ENCODE results near the gene PCDHB12.
"Not testable (repeated sequence)": the region's sequence is repeated elsewhere in the genome, so short reads cannot be mapped to it uniquely, and the experiment has no call there.

PCDHB12 gene

DNA sequence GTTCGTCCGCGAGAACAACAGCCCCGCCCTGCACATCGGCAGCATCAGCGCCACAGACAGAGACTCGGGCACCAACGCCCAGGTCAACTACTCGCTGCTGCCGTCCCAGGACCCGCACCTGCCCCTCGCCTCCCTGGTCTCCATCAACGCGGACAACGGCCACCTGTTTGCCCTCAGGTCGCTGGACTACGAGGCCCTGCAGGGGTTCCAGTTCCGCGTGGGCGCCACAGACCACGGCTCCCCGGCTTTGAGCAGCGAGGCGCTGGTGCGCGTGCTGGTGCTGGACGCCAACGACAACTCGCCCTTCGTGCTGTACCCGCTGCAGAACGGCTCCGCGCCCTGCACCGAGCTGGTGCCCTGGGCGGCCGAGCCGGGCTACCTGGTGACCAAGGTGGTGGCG is 1.8 kb downstream of the PCDHB12 start:
- not testable (repeated sequence) for DNase-seq (ENCODE audit: low read depth)

- not testable (repeated sequence) for DNase-seq (ENCODE audit: low read depth)
Measured at GRCh38 chr5:141210849-141211248, 2.3 kb downstream of the PCDHB12 start.

- DNase-seq (ENCODE audit: low read depth), result peak; percentile 19
Measured at GRCh38 chr5:141213656-141214339, 5.3 kb downstream of the PCDHB12 start, which contains the start of gene PCDHB13. Gene PCDHB13, plus strand, starts transcription at chr5:141213919. Its CDS starts 205 bp downstream, at chr5:141214124.

GRCh38 chr5:141214583-141214982 is 6.1 kb downstream of the PCDHB12 start:
- not testable (repeated sequence) for DNase-seq (ENCODE audit: low read depth)

- not testable (repeated sequence) for DNase-seq (ENCODE audit: low read depth)
Measured at GRCh38 chr5:141215504-141215903, 7.0 kb downstream of the PCDHB12 start.

- DNase-seq (ENCODE audit: low read depth), result not testable (repeated sequence)
Measured at GRCh38 chr5:141216035-141216434, 7.5 kb downstream of the PCDHB12 start.

DNA sequence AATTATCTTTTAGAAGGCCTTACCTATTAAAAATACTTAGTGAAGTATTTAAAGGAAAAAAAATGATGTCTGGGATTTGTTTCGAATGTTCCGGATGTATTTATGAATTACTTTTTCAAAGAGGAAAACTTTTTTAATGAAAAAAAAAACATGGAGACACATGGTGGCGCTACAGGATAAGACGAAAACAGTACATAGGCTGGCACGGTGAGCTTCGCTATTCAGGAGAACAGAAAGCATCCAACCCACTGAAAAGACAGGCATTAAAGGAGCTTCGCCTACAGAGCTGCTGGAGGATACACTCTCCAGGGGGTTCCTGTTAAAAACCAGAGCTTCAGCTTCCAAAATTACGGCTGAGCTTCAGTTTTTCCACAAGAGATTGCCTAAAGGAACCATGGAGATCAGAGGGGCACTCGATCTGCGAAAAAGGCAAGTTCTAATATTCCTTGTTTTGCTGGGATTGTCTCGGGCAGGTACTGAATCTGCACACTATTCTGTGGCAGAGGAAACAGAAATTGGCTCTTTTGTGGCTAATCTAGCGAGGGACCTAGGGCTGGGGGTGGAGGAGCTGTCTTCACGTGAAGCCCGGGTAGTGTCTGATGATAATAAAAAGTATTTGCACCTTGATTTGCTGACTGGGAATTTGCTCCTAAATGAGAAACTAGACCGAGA is 14.7 kb downstream of the PCDHB12 start, which contains the start of gene PCDHB14:
PCDHB14 (plus strand) TSS at position 232 of the 672 bp plus-strand sequence; CDS start at position 395, 163 bp downstream.
- DNase-seq (ENCODE audit: low read depth), result peak; percentile 15

- DNase-seq (ENCODE audit: low read depth), result not testable (repeated sequence)
Measured at GRCh38 chr5:141224844-141225243, 16.3 kb downstream of the PCDHB12 start.

DNA sequence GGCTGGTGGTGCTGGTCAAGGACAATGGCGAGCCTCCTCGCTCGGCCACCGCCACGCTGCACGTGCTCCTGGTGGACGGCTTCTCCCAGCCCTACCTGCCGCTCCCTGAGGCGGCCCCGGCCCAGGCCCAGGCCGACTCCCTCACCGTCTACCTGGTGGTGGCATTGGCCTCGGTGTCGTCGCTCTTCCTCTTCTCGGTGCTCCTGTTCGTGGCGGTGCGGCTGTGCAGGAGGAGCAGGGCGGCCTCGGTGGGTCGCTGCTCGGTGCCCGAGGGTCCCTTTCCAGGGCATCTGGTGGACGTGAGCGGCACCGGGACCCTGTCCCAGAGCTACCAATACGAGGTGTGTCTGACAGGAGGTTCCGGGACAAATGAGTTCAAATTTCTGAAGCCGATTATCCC is 16.9 kb downstream of the PCDHB12 start:
- not testable (repeated sequence) for DNase-seq (ENCODE audit: low read depth)

DNA sequence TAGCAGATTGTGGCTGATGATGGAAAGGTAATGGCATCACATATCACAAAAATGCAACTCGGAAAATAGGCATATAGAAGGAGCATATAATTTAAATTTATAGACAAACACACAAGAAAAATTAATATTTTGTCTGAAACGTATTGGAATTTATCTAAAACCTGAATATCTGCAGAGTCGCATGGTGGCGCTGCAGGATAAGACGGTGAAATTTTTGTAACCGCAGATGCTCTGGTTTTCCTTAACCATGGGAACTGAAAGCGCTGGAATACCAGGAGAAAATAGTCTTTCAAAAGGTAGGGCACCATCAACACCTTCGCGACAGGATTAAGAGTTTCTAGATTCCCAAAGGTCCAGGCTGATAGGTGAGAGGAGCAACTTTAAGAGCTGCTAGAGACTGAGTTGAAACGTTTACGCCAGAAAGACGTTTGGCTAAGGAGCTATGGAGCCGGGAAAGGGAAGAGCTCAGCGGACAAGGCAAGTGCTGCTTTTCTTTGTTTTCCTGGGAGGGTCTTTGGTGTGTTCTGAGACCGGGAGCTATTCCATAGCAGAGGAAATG is 25.7 kb downstream of the PCDHB12 start:
- DNase-seq (ENCODE audit: low read depth), result peak; percentile 2

GRCh38 chr5:141235922-141236321 is 27.4 kb downstream of the PCDHB12 start:
- not testable (repeated sequence) for DNase-seq (ENCODE audit: low read depth)

DNA sequence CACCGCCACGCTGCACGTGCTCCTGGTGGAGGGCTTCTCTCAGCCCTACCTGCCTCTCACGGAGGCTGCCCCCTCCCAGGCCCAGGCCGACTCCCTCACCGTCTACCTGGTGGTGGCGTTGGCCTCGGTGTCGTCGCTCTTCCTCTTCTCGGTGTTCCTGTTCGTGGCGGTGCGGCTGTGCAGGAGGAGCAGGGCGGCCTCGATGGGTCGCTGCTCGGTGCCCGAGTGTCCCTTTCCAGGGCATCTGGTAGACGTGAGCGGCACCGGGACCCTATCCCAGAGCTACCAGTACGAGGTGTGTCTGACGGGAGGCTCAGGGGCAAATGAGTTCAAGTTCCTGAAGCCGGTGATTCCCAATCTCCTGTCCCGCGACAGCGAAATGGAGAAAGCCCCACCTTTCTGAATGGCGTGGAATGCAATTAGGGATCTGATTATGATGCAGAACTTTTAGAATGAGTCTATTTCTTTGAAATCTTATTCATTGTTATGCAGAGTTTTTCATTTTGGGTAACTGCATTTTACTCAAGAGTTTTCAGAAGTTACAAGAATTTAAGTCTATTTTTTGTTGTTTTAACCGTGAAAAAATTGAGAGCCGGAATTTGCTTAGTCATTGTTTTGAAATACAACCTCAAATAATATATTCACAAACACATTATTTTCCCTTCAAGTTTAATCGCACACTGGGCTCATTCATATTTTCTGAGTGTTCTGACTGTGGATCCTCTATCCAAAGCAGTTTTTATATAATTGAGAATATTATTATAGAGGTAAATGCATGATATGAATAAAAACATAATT is 28.2 kb downstream of the PCDHB12 start:
- no peak for DNase-seq (ENCODE audit: low read depth)

GRCh38 chr5:141241496-141241895 is 33.0 kb downstream of the PCDHB12 start:
- no peak for DNase-seq (ENCODE audit: low read depth)

GRCh38 chr5:141245250-141245717 is 36.8 kb downstream of the PCDHB12 start, which contains the start of gene PCDHB15:
Gene PCDHB15, plus strand, starts transcription at chr5:141245395. Its CDS starts 184 bp downstream, at chr5:141245579.
- no peak for DNase-seq (ENCODE audit: low read depth)

DNA sequence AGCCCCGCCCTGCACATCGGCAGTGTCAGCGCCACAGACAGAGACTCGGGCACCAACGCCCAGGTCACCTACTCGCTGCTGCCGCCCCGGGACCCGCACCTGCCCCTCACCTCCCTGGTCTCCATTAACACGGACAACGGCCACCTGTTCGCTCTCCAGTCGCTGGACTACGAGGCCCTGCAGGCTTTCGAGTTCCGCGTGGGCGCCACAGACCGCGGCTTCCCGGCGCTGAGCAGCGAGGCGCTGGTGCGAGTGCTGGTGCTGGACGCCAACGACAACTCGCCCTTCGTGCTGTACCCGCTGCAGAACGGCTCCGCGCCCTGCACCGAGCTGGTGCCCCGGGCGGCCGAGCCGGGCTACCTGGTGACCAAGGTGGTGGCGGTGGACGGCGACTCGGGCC is 38.5 kb downstream of the PCDHB12 start:
- not testable (repeated sequence) for DNase-seq (ENCODE audit: low read depth)

DNA sequence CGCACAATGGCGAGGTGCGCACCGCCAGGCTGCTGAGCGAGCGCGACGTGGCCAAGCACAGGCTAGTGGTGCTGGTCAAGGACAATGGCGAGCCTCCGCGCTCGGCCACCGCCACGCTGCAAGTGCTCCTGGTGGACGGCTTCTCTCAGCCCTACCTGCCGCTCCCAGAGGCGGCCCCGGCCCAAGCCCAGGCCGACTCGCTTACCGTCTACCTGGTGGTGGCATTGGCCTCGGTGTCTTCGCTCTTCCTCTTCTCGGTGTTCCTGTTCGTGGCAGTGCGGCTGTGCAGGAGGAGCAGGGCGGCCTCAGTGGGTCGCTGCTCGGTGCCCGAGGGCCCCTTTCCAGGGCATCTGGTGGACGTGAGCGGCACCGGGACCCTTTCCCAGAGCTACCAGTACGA is 38.9 kb downstream of the PCDHB12 start:
- not testable (repeated sequence) for DNase-seq (ENCODE audit: low read depth)

DNA sequence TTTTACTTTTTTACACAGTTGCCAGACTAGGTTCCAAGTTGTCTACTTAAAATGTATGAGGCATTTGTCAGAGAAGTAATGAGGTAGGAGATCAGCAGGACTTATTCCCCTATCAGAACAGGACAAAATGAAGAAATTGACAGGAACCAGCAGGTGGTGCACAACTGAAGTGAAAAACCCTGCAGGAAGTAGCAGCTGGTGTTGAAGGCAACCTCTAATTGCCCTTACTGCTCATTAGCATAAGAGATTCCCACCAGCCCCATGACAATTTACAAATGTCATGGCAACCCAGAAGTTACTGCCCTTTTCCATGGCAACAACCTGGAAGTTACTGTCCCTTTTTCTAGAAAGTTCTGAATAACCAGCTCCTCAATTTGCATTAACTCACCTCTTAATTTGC is 42.1 kb downstream of the PCDHB12 start:
- no peak for DNase-seq (ENCODE audit: low read depth)

DNA sequence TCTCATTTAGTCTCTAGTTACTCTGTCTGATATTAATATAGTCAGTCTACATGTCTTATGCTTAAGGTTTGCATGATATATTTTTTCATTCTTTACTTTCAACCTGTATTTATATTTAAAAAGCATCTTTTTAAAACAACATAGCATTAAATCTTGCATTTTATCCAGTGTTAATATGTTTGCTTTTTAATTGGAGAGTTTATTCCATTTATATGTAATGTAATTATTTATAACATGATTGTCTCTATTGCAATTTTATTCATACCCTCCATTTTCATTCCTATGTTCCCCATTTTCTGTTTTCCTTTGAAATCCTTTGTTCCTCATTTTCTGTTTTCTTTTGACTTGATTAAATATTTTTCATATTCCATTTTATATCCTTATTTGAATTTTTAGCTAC is 49.9 kb downstream of the PCDHB12 start:
- DNase-seq (ENCODE audit: low read depth), result no peak

- DNase-seq (ENCODE audit: low read depth), result no peak
Measured at GRCh38 chr5:141258948-141259347, 50.4 kb downstream of the PCDHB12 start.

DNA sequence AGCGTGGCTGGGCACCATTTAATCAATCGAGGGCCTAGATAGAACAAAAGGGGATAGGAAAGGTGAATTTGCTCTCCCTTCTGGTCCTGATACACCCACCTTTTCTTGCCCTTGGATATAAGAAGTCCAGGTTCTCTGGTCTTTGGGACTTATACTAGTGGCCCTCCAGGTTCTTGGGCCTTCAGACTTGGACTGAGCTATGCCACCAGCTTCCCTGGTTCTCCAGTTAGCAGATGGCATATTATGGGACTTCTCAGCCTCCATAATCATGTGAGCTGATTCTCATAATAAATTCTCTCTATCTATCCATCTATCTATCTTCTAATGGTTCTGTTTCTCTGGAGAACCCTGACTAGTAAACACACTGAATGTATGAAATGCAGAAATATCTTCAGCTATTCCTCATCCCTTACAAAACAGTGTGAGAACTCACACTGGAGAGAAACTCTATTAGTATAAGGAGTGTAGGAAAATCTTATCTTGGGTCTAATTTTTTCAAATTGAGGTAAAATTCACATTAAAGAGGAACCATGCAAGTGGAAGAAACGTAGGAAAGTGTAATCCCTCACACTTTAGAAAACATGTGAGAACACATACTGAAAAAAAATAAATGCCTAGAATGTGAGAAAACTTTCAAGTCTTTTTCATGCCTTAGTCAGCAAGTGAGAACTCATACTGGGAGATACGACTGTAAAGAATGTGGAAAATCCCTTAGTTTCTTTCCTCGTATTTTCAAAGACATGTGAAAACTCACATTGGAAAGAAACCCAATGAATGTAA is 52.1 kb downstream of the PCDHB12 start:
- DNase-seq (ENCODE audit: low read depth), result peak; percentile 27

DNA sequence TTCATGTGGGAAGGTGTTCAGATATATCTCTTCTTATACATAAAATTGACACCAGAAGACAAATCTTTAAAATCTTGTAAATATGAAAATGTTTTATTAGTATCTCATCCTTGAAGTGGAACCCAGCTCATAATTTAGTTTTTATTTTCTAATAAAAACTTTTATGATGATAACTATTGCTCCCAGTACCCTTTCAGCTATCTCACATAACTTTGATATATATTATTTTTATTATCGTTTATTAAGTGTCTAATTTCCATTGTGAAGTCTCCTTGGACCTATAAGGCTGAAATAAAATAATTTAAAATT is 52.7 kb downstream of the PCDHB12 start:
- DNase-seq (ENCODE audit: low read depth), result no peak
